Coronary artery (tissue), 2 donors: ENCODE data around the gene TASOR2.

ENCODE experiments used
- DNase-seq: peaks from one replicate; pipeline ENCODE4 v3.0.0-alpha.2; 2017; ENCODE audit warnings: low spot score
- H3K27ac ChIP-seq, 2 donors: fragments of 200-600 bp; sonication (generic); one replicate each; pipeline ENCODE4 v1.5.1; 2016 to 2019
- H3K4me3 ChIP-seq: fragments of 200-600 bp; sonication (generic); 2 replicates; pipeline ENCODE4 v1.5.1; 2016; ENCODE audit warnings: mild to moderate bottlenecking, moderate library complexity
- CTCF ChIP-seq: fragments of 200-600 bp; sonication (generic); IDR thresholded peaks from one replicate; pipeline ENCODE4 v1.5.1; 2019; ENCODE audit warnings: antibody characterized with exemption

The TASOR2 gene

DNA sequence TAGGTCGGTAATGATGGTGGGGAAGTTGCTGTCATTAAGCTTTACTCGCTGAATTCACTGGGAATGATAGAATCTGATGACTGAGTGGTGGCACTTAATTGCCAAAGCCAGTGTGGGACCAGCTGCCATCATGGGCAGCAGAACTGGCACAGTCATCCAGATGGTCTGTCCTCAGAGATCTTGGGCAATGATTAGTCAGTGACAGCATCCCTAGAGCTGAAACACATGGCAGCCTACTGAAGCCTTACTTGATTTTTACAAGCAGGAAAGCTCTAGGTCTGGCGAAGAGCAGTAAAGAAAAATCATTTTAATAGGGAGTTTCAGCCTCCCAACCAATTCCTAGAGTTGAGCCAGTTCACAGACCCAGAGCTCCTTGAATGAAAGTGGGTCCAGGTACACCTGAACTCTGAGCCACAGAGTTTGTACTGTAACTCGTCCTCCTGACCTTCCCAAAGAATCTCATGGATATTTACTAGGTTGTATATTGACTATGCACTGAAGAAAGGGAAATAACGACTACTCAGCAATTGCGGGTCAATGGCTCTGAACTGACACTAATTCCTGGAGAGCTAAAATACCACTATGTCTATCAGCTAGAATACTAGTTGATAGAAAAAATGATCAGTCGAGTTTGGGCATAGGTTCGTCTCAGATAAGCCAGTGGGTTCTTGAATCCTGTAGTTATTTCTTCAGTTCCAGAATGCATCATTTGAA, 13.8 kb upstream of the TASOR2 start:
- no peak for DNase-seq
- no peak overlapping the region for H3K27ac ChIP-seq
- TF ChIP-seq CTCF: no peak
- H3K4me3 ChIP-seq: no peak overlapping the region

DNA sequence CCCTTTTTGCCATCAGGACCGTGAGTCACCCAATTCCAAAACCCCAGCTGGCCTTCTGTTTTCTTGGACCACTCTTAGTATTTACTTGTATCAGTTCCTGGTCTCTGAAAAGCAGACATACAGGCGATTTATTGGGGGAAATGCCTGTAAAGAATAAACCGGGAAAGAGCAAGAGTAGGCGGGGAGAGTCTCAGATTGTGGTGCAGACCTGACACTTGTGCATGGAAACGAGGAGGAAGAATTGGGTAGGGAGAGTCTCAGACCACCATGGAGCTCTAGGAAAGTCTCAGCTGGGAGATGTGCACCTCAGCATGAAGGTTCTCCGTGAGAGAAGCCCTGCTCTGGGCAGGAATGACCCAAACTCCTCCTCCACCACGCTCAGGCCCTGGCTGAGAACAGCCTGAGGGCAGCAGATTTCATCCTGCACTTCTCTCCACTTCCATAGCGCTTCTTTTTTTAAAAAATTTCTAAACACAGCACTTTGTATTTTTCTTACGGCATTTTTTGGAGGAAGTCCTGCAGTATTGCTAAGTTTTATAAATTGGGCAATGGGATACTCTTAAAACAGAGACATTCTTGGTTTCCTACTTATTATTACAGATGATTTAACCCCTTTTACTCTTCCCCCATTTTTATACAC, 6.1 kb upstream of the TASOR2 start:
- no peak for DNase-seq
- Histone ChIP-seq H3K27ac (no peak overlapping the region), H3K4me3 (no peak overlapping the region)
- no peak for TF ChIP-seq CTCF

DNA sequence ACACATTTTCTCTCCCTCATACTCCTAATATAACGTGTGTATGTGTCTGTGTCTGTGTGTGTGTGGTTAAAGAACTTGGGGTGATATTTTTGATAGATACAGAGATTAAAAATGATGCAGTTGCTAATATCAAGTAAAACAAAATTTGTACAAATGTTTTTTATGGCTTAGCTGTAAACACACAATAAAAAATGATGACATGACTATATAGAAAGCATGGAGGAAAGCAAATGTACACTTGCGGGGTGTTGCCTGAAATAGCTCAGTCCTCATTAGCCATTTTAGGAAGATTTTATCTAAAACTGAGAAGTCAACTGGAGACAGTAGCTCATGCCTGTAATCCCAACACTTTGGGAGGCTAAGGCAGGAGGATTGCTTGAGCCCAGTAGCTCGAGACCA, 5.6 kb upstream of the TASOR2 start:
- DNase-seq: no peak
- no peak overlapping the region for H3K27ac ChIP-seq
- H3K4me3 ChIP-seq: no peak overlapping the region
- no peak for TF ChIP-seq CTCF

- no peak overlapping the region for H3K27ac ChIP-seq
- no peak for TF ChIP-seq CTCF
- DNase-seq: no peak
Measured at GRCh38 chr10:5679606-5680005, 5.0 kb upstream of the TASOR2 start.

DNA sequence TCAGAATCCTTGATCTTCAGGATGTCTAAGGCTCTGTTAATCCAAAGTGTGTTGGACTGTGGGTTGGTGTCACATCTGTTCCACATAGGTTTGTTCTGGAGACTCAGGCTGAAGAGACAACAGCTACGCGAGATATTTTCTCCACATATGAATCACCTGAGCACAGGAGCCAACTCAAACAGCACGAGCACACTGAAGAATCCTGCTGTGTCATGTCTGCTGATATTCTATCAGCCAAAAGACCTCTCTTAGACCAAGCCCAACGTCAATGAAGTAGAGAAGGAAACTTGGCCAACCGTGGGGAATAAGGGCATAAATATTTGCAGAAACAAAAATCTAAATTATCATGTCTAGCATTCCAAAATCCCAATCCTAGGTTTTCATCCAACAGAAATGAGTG, 2.7 kb upstream of the TASOR2 start:
- H3K4me3 ChIP-seq: no peak overlapping the region
- H3K27ac ChIP-seq: no peak overlapping the region
- no peak for DNase-seq
- no peak for TF ChIP-seq CTCF

More at GRCh38 chr10:5679606-5680005, 5.0 kb upstream of the TASOR2 start:
- H3K4me3 ChIP-seq: no peak overlapping the region

- TF ChIP-seq CTCF: no peak
- no peak overlapping the region for H3K4me3 ChIP-seq
- DNase-seq: no peak
- no peak overlapping the region for H3K27ac ChIP-seq
Measured at GRCh38 chr10:5683065-5683464, 1.6 kb upstream of the TASOR2 start.
